Type B pancreatic cell (in vitro differentiated cells): Measurements from ENCODE around the gene CNBP. TPM values are rescaled to one million over a fixed set of nuclear protein-coding genes. Genes with fewer than 3 reads are reported as not detected.
A peak's percentile ranks its signal among the peaks of the same experiment; 100 is the strongest.
"Not testable (repeated sequence)": the region's sequence is repeated elsewhere in the genome, so short reads cannot be mapped to it uniquely, and the experiment has no call there.

Experiments used
- DNase-seq: peaks from one replicate; pipeline ENCODE4 v3.0.0; 2021; ENCODE audit warnings: mixed read lengths; ENCODE audit not compliant: unreplicated experiment; ENCODE audit errors: extremely low spot score
- H3K27ac Mint-ChIP-seq: 2 replicates; pipeline ENCODE4 v1.8.0; 2021; ENCODE audit warnings: mild to moderate bottlenecking, mixed read lengths
- H3K27me3 Mint-ChIP-seq: 2 replicates; pipeline ENCODE4 v1.8.0; 2021; ENCODE audit warnings: mixed read lengths
- H3K36me3 Mint-ChIP-seq: 2 replicates; pipeline ENCODE4 v1.8.0; 2021; ENCODE audit warnings: mixed read lengths
- H3K4me1 Mint-ChIP-seq: one replicate; pipeline ENCODE4 v1.8.0; 2021; ENCODE audit warnings: mixed read lengths; ENCODE audit not compliant: unreplicated experiment
- H3K4me3 Mint-ChIP-seq: 2 replicates; pipeline ENCODE4 v1.8.0; 2021; ENCODE audit warnings: mild to moderate bottlenecking, mixed read lengths
- H3K9me3 Mint-ChIP-seq: 2 replicates; pipeline ENCODE4 v1.8.0; 2021; ENCODE audit warnings: mixed read lengths
- CTCF ChIP-seq: fragments of 200-600 bp; sonication (generic); conservative IDR thresholded peaks from 2 replicates; pipeline ENCODE4 v1.5.0; 2021; ENCODE audit warnings: antibody characterized with exemption, mild to moderate bottlenecking
- total RNA-seq: library from RNA; stranded (reverse); gene quantifications from 2 replicates; pipeline ENCODE4 v1.2.1, GENCODE V29; 2021; ENCODE audit warnings: low replicate concordance

Gene CNBP
- total RNA-seq, 1 donor from 2014 or later: 260 TPM

GRCh38 chr3:129173725-129174124, 10.0 kb downstream of the CNBP start:
- peak overlapping the region; percentile 45 for H3K27ac Mint-ChIP-seq
- no peaks in the 10 kb centered on the region for H3K27me3 Mint-ChIP-seq
- no peaks in the 10 kb centered on the region for H3K9me3 Mint-ChIP-seq
- H3K36me3 Mint-ChIP-seq: peaks cover 32% of the 10 kb centered on the region
- H3K4me3 Mint-ChIP-seq: no peak overlapping the region
- peaks cover 11% of the 10 kb centered on the region for H3K4me1 Mint-ChIP-seq
- no peak for DNase-seq
- TF ChIP-seq CTCF: no peak

DNA sequence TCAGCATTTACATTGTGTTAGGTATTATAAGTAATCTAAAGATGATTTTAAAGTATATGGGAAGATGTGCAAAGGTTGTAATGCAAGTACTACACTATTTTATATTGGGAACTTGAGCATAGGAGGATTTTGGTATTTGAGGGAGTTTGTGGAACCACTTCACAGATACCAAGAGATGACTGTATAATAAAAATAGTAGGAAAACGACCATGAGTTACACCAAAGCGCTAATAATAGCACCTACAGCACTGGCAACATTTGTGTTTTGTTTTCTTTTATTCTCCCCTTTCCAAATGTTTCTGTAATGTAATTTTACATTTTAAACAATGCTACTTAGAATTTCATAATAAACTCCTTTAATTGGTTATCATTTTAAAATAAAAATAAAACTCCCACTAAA, 10.5 kb downstream of the CNBP start:
- Mint-ChIP-seq H3K4me1 (peaks cover 9% of the 10 kb centered on the region), H3K4me3 (no peak overlapping the region), H3K9me3 (no peaks in the 10 kb centered on the region), H3K36me3 (peaks cover 32% of the 10 kb centered on the region), H3K27me3 (no peaks in the 10 kb centered on the region), H3K27ac (no peak overlapping the region)
- no peak for DNase-seq
- TF ChIP-seq CTCF: no peak

- DNase-seq: no peak
- no peak for TF ChIP-seq CTCF
- Mint-ChIP-seq H3K4me3 (no peak overlapping the region), H3K27me3 (no peaks in the 10 kb centered on the region), H3K4me1 (peaks cover 11% of the 10 kb centered on the region), H3K9me3 (no peaks in the 10 kb centered on the region), H3K36me3 (peaks cover 38% of the 10 kb centered on the region), H3K27ac (no peak overlapping the region)
These were observed 16.9 kb downstream of the CNBP start for GRCh38 chr3:129166579-129167332.

- not testable (repeated sequence) for H3K4me3 Mint-ChIP-seq, H3K27ac Mint-ChIP-seq, DNase-seq, H3K9me3 Mint-ChIP-seq, H3K27me3 Mint-ChIP-seq
- Mint-ChIP-seq H3K4me1 (peaks cover 11% of the 10 kb centered on the region), H3K36me3 (peaks cover 30% of the 10 kb centered on the region)
These were observed 18.1 kb downstream of the CNBP start for GRCh38 chr3:129165594-129165993.

GRCh38 chr3:129164500-129164899, 19.2 kb downstream of the CNBP start:
- Mint-ChIP-seq H3K4me1 (peaks cover 18% of the 10 kb centered on the region), H3K4me3 (no peak overlapping the region), H3K27me3 (no peaks in the 10 kb centered on the region), H3K9me3 (no peaks in the 10 kb centered on the region), H3K27ac (no peak overlapping the region), H3K36me3 (peaks cover 19% of the 10 kb centered on the region)
- no peak for TF ChIP-seq CTCF
- DNase-seq: no peak

DNA sequence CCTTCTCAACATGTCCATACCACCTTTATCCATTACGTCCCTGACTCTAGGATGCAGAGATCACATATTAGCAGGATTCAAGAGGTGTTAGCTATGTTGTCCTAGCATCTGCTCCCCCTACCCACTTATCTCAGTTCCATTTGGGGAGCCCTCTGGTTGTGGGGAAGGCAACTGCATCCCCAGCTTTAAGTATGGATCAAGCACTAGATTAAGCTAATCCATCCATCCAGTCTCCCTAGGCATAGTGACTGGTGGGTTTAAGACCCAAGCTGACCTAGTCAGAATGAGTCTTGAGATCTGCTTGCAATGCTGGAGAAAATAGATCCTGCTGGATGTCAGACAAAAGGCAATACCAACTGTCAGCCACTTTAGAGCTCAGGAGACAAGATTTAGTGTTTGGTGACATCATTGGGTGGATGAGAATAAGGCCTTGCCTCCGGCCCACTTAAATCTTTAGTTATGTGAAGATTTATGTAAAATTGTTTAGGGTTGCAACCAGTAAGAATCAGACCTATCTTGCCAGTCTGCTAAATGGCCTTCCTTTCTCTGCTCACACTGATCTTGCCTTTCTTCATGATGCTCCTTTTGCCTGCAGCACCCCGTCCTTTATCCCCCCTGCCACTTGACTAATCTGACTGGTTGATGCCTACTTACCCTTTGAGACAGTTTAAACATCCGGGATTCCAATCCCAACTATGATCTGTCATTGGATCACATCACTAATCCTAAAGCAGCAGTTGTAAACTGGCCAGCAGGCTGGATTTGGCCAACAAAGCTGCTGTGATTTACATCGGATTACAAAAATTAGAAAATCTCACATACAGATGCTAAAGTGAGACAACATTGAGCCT, 20.7 kb downstream of the CNBP start:
- DNase-seq: no peak
- Mint-ChIP-seq H3K27me3 (no peaks in the 10 kb centered on the region), H3K4me1 (peaks cover 25% of the 10 kb centered on the region), H3K36me3 (peaks cover 15% of the 10 kb centered on the region), H3K27ac (peak overlapping the region; percentile 100), H3K9me3 (no peaks in the 10 kb centered on the region), H3K4me3 (peak overlapping the region; percentile 99)
- peak; percentile 42 for TF ChIP-seq CTCF
